GM19452 (cell line): ENCODE measurements around the gene PACRG.
A peak's percentile ranks its signal among the peaks of the same experiment; 100 is the strongest.

ENCODE experiments used
- ATAC-seq: cut with Tn5 transposase; IDR thresholded peaks from one replicate; pipeline ENCODE4 v1.9.1; 2021; ENCODE audit not compliant: unreplicated experiment

PACRG gene

DNA sequence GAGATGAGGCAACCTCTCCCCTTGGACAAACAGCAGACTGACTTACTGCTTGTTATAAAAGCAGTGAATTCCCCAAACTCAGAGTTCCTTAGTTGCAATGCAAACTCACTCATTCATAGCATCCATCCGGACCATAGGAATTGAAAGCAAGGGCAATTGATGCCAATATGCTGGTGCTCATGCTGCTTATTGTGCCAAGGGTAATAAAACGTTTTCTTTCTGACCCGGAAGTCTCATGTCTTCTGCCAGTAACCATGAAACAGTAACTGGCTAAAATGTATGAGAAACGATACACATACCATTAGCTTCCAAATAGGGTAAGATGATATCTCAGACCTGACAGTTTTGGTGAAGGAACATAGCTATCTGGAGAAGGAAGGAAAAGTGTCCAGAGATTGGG is 18.3 kb upstream of the PACRG start:
- no peak for ATAC-seq

DNA sequence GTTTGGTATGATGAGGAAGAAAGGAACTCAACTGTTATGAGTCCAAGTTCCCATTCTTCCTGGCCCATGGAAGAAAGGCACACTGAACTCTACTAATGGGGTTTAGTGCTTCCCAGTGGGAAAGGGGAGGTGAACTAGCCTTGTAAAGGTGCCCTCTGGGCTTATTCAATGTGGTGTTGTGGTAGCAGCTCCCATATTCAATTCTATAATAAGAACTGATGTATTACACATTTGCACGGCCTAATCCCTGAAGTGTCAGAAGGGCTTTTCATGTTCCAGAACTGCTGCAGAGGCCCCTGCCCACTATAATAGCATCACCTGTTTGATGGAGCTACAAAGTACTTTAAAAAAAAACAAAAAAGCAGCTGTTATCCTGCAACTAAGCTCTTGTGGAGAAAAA is 17.4 kb upstream of the PACRG start:
- no peak for ATAC-seq

DNA sequence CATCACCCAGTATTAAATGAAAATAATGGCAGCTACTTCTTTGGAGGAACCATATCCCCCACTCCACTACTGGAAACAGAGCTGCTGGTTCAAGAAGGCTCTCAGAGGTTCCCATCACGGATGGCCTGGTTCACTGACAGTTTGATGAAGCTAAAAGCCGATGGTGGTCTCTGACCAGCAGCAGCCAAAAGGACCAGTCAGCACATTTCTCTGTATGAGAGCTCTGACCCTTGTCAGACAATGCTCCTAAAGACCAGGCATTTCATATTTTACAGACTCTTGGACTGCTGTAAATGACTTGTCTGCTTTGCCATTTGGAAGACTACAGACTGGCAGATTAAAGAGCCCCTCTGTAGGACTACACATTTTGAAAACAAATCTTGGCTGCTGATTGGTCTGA is 16.8 kb upstream of the PACRG start:
- ATAC-seq: no peak

DNA sequence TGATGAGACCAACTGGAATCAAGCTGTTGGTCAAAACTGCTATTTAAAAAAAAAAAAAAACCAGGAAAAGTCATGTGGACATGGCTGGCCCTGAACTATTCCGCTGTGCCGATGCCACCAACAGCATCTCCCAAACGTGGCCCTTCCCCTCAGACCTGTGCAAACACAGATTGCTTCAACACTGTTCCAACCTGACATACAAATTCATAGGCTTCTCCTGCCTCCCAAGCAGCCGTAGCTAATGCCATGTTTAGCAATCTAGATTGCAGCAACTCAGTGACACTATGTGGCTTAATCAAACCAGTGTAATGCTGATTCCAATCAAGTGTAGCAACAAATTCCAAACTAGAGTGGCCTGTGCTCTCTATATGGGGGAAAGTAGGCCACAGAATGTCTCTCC is 16.4 kb upstream of the PACRG start:
- ATAC-seq: no peak

DNA sequence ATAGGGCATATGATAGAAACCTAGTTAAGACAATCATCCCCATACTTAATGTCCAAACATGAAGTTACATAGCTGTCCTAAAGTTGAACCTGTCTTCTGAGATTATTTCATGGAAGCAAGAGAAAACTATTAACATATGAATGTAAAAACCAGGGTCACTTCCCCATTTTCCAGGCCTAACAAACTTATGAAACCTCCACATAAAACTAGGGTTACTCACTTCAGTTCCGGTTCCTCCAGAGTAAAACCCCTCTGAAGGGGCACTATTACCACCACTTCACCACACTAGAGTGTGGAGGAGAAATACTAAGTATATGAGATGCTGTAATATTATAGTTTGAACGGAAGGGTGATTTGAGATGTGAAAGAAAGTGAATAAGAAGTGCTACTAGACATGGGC is 15.1 kb upstream of the PACRG start:
- no peak for ATAC-seq

DNA sequence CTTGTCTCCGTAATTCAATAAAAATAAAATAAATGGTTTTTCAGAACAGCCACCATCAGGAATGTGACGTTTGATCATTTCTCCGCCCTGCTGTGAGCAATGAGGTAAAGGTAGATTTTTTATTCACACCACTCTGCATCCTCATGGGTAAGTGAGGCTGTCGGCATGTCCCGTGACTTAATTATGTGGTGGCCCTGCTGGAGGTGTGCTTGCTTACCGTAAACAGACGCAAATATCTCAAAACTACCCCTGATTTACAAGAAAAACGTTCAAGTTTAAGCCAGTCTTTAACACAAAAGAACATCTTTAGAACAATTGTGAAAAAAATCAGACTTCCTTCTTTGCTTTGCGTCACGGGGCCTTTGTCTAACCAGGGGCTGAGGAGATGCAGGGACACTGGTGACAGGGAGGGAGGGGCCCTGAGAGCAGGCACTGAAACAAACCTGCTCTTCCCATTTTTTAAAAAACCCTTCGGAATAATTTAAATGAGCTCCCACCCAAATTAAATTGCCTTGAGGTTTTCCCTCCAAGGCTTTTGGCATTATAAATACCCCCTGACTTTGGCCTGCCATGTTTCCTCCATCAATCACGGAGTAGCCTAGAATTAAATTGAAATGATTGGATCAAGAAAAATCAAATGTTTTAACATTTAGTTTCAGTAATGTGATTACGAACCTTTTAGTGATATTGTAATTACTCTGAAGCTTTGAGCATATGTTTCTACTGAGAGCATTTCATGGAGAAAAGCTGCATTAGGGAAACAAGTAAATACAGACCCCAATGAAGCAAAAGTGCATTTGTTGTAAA is 13.6 kb upstream of the PACRG start:
- ATAC-seq: no peak

DNA sequence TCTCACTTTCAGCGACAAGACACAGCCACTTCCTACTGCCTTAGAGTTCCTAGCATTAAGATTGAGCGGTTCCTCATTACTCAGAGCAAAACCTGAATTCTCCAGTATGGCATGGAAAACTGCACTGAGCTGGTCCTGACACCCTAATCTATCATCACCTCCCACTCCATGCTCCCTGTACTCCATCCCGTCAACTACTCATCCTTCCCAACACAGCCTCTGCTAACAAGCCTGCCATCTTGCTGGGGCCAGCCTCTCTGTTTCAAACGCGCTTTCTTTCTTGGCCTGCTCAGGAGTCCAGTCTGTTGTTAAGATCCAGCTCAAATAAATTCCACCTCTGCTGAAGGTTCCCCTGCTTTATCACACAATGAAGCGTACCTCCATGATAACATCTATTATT is 12.2 kb upstream of the PACRG start:
- ATAC-seq: no peak

DNA sequence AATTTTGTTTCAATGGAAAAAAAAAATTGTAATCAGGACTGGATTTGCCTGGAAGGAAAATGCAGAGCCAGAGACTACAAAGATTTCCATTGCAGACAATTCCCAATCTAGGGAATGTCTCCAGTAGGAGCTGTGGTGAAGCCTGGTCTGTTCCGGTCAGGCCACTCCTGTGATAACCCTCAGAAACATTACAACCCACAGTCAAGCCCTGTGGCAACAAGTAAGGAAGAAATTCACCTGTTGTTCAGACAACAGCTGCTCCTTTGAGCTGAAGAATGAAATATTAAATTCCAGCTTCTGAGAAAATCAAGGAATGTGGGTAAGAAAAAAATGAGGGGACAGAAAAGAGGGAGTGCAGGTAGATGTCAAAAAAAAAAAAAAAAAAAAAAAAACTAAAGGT is 8.2 kb upstream of the PACRG start:
- no peak for ATAC-seq

DNA sequence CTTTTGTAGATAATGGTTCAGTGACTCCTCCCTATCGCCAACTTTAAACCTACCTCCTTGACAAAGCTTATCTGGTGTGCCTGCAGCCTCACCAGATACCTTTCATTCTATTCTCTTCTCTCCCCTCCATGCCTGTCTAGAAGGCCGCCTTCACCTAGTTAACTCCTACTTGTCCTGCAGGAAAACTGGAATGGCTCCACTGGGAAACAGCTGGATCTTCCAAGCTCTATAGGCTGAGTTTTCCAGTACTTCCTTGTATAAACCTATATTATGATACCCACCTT is 6.4 kb upstream of the PACRG start:
- ATAC-seq: no peak

DNA sequence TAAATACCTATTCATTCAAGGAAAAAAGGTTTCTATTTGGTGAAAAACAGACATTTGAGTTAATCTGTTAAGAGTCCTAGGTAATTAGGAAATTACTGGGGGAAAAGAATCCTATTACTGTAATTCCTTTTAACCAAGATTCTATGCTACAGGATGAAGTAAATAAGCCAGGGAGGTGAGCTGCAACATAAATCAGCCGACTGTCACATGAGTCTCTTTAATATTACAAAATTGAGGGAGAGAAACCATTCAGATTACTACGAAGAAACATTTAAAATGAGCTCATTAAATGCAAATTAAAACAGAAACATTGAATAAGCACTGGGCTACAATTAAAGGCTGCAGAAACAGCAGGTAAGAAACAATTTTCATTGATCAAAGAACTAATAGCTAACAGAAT is 5.5 kb upstream of the PACRG start:
- ATAC-seq: no peak

DNA sequence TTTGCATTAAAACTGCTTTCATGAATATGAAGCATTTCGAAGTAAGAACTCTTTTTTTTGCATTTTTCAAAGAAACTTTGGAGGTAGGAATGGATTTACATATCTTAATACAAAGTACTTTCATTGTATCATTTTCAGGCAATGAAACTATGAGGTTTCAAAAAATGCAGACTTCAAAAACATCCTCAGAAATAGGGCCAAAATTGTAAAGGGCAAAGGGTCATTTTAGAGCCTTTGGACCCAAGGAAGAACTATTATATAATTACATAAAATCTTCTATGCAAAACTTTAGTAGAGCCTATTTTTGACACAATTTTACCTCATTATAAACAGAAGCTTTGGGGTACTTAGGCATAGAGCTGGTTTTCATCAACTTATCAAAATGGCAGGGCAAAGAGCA is 5.1 kb upstream of the PACRG start:
- no peak for ATAC-seq

DNA sequence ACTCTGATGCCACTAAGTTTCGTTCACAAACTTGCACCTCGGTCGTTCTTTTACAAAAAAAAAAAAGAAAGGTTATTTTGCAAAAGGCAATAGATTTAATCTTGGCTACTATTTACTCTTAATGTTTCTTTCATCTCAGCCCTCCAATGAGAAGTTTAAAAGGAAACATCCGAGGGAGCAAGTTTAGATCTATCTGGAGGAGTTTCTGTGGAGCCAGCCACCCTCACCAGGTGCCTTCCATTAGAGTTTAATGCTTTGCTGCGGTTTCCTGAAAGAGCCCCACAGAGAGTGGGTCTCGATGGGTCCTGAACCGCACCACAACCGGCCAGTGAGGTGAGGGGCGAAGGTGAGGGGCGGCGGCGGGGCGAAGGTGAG is 840 bp upstream of the PACRG start:
- peak; percentile 1 for ATAC-seq

DNA sequence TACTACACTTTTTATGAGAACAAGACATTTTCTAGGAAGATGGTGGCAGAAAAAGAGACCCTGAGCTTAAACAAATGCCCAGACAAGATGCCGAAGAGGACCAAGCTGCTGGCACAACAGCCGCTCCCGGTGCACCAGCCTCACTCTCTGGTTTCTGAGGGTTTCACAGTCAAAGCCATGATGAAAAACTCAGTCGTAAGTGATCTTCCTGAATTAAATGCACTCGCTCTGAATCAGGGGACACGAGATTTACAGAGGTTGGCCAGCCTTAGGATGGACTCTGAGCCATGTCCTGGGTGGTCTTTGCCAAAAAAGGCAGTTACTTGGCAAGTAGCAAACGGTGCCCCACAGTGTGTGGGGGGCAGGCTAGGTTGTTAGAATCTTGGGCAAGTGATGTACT is 423 bp downstream of the PACRG start:
- ATAC-seq: no peak

DNA sequence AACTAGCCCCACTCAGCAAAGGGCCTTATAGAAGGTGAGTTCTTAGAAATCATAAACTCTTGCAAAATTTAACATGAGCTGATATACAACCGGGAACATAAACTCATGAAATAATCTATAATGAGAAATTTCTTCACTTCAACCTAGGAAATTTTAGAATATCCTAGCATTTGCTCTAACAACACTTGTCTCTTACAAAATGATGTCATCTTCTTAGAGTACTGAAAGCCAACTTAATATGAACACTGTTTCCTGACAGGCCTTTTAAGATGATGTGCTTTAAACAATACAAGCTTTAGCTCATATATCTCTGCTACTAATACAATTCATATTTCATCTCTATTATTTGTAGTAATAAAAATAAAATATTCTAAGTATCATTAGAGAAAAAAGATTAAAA is 932 bp downstream of the PACRG start:
- no peak for ATAC-seq

DNA sequence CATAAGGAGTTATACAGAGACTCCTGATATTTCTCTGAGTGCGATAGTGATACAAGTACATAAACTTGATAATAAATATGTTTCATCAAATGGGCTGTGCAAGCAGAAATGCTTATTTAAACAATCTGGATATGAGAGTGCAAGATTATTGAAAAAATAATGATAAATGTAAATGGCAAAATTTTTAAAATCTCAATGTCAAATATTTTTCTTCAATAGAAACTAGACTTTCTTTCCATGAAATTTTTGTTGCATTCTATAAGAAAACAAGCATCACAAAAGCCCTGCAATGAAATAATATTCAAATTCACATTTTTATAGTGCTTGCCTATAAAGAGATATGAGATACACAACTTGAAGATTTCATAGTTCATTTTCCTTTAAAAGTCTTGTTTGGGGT is 2.7 kb downstream of the PACRG start:
- ATAC-seq: no peak

DNA sequence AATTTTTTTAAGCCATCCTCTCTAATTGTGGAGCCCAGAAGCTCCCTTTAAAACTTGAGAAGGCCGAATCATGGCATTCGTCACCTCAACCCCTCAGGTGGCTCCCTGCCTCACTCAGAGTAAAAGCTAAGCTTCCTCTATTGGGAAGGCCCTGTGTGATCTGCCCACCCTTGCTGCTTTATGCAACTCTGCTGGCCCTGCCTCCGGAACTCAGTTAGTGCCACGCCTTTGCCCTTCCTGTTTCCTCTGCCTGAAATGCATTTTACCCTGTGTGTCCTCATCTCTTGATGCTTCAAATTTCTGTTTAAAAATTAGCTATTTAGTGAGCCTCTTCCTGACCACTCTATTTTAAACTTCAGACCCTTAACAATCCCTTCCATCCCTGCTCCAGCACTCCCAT is 5.7 kb downstream of the PACRG start:
- no peak for ATAC-seq

DNA sequence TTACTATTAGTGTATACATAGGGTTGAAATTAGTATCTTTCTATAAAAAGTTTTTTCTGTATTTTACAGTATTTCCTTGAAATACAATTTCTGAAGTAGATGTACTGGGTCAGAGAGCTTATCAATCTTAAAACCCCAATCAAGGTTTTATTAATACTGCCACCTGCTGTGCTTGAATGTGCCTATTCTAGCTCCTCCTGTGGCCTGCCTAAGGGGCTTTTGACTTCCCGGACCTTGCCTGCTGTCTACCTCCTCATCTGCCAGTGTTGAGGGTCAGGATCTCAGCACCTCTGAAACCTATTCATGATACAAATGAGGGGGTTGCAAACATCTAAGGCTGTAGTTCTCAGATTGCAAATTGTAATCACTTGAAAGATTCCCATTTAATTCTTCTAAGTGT is 9.2 kb downstream of the PACRG start:
- no peak for ATAC-seq

DNA sequence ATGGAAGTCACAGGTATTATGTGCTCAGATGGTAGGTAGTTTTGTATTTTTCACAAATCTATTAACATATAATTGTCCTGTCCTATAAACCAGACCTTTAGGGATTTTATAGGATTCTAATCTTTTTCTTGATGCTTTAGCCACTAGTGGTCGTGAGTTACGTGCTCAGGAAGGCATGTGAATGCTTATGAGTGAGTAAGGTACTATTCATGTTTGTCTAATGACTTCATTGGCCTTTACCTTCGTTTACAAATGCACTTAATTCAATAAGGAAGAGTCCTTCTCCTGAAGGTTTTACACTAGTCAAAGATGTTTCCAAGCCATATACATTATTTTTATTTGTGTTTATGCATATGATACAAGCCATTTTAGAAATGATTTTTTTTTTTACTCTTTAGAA is 23.0 kb downstream of the PACRG start:
- no peak for ATAC-seq

DNA sequence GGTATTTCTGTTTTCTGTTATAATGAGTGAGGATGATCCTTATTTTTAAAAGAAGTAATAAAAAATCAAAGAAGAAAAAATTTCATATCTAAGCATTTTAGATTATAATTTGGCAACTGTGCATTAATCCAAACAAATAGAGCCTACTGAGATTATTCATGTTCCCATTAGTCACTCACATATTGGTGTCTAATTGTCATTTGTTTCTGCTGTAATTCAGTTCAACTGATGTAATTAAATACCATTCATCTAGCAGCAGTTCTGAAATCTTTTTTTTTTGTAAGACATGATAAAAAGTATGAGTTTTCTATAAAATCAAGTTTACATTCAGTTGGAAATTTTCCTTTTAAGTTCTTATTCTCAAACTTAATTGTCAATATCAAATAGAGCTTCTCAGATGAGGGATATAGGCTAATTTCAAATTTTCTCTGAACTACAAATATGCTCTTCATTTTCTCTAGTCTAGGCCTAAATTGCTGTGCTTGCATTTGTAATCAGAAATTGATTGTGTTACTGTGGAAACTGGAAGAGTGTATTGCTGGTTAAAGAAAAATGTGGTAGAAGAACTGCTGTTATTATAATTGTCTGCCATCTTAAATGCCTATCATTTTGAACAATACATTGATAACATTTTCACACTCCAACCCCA is 23.6 kb downstream of the PACRG start:
- no peak for ATAC-seq

DNA sequence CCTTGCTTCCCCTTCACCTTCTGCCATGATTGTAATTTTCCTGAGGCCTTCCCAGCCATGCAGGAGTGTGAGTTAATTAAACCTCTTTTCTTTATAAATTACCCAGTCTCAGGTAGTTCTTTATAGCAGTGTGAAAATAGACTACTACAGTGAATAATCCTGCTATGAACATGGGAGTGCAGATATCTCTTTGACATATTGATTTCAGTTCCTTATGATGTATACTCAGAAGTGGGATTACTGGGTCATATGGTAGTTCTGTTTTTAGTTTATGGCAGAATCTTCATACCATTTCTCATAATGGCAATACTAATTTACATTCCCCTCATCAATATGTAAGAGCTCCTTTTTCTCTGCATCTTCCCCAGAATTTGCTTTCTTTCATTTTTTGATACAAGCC is 26.0 kb downstream of the PACRG start:
- no peak for ATAC-seq

DNA sequence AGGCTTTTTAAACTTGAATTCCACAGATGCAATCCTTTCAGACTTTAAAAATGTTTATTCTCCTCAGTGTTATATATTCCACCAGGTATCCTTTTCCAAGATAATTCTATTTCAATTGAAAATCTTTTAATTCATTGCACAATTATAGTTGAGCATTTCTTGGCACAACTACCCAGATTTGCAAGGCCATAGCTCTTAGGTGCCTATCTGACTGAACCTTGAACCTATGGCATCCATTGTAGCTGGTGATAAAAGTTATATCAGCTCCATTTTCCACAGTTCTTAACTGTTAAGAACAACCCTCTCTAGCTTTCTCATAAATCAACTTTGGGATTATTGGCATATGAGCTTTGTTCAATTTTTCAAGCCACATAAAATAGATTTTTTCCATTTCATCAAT is 42.4 kb downstream of the PACRG start:
- ATAC-seq: no peak

DNA sequence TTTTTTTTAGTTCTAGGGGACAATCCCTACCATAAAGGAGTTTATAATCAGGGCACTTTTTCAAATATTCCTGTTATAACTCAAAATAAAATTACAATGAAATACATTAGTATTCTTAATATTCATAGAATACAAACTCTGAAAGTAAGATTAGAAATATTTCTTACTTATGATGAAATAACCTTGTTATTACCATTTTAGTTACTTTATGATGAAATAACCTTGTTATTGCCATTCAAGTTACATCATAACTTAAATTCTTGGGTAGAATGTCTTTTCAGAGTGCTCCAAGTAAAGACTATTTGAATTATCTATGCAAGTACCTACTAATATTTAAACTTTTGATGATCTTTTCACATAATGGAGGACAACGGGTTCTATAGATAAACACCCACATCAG is 43.2 kb downstream of the PACRG start:
- ATAC-seq: no peak

DNA sequence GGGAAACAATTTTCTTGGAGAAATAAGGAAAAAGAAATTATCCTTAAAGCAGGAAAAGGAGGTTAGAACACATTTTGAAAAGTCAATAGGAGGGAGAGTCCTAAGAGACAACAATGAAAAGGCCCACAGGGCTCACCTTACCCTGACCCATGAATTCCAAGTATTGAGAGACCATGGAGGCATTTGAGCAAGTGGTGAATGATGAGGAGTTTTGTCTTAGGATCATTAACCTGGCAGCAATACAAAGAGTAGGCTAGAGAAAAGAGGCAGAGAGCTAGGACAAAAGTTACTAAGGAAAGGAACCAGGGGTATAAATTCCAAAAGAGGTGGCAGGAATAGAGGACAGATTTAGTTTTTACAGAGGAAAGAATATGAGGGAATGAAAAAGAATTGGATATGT is 44.7 kb downstream of the PACRG start:
- no peak for ATAC-seq
